Placental epithelial cell (primary cell): Measurements from ENCODE around the gene TEK. TPM values are rescaled to one million over a fixed set of nuclear protein-coding genes. Genes with fewer than 3 reads are reported as not detected.

Source experiments
- small RNA-seq: library from RNA; depleted of rRNA; stranded (forward); fragments of <200 nt; gene quantifications from one replicate; pipeline ENCODE3, GENCODE V24; 2012
- total RNA-seq: library from RNA; depleted of rRNA; stranded (reverse); fragments of >200 nt; gene quantifications from 2 replicates; pipeline ENCODE4 v1.2.3, GENCODE V29; 2012

TEK gene
- total RNA-seq: 2.4 and 3.9 TPM in 2 replicates

DNA sequence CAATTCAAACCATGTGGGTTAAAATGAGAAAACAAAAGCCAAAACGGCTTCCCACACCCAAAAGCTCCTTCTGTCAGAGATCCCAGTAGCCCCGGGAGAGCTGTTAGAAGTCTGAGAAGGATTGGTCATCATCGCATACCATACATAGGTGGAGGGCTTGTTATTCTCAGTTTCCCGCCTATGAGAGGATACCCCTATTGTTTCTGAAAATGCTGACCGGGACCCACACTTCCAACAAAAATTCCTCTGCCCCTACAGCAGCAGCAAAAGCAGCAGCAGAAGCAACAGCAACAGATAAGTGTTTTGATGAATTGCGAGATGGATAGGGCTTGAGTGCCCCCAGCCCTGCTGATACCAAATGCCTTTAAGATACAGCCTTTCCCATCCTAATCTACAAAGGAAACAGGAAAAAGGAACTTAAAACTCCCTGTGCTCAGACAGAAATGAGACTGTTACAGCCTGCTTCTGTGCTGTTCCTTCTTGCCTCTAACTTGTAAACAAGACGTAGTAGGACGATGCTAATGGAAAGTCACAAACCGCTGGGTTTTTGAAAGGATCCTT lies at the start of gene TEK:
TSS of gene TEK (plus strand) at position 245 of the 561 bp plus-strand sequence. CDS start 366 bp downstream, outside the sequence.

Small RNA genes lying within 50 kb of the gene (small RNA-seq; reads per million reads assigned to genes)
- gene AL355433.1: not detected
- not detected for gene RNA5SP280

Other genes with a start within 250 kb of the TEK start
- 14.9 and 16.8 TPM in 2 replicates for gene CAAP1, start 216.4 kb upstream of the TEK start, total RNA-seq
- gene PLAA, start 162.0 kb upstream of the TEK start, total RNA-seq: 26.7 and 37.6 TPM in 2 replicates
- gene IFT74, start 152.8 kb upstream of the TEK start, total RNA-seq: 12.6 and 13.3 TPM in 2 replicates
- under 0.01 TPM in 1 of 2 replicates, not detected in the other for gene LRRC19, start 103.6 kb upstream of the TEK start, total RNA-seq
- 0.22 and 0.39 TPM in 2 replicates for gene EQTN, start 187.9 kb downstream of the TEK start, total RNA-seq